Middle frontal gyrus (tissue), 1 donor: Measurements from ENCODE around the gene ZW10.
"Not testable (repeated sequence)": the region's sequence is repeated elsewhere in the genome, so short reads cannot be mapped to it uniquely, and the experiment has no call there.

ENCODE experiments used
- DNase-seq: peaks from one replicate; pipeline ENCODE4 v3.0.0-alpha.2; 2015; ENCODE audit warnings: low spot score; ENCODE audit errors: extremely low spot score

Gene ZW10

GRCh38 chr11:113763040-113763439 is 10.5 kb downstream of the ZW10 start:
- not testable (repeated sequence) for DNase-seq

- DNase-seq = no peak
Measured at GRCh38 chr11:113760241-113760640, 13.3 kb downstream of the ZW10 start.

- DNase-seq = no peak
Measured at GRCh38 chr11:113752932-113753331, 20.6 kb downstream of the ZW10 start.

GRCh38 chr11:113736323-113736722 is 37.2 kb downstream of the ZW10 start:
- DNase-seq = no peak

- DNase-seq = no peak
Measured at GRCh38 chr11:113732092-113732491, 41.4 kb downstream of the ZW10 start.

- DNase-seq = peak; percentile 45
Measured at GRCh38 chr11:113730887-113731726, 42.4 kb downstream of the ZW10 start.

- no peak for DNase-seq
Measured at GRCh38 chr11:113729456-113729855, 44.0 kb downstream of the ZW10 start.

- DNase-seq = no peak
Measured at GRCh38 chr11:113728814-113729213, 44.7 kb downstream of the ZW10 start.

GRCh38 chr11:113725913-113726312 is 47.6 kb downstream of the ZW10 start:
- no peak for DNase-seq

- DNase-seq = no peak
Measured at GRCh38 chr11:113725407-113725806, 48.1 kb downstream of the ZW10 start.

GRCh38 chr11:113724778-113725177 is 48.7 kb downstream of the ZW10 start:
- no peak for DNase-seq

- no peak for DNase-seq
Measured at GRCh38 chr11:113723787-113724186, 49.7 kb downstream of the ZW10 start.

- DNase-seq = no peak
Measured at GRCh38 chr11:113722934-113723333, 50.6 kb downstream of the ZW10 start.

GRCh38 chr11:113722221-113722620 is 51.3 kb downstream of the ZW10 start:
- DNase-seq = no peak

GRCh38 chr11:113721462-113722066 is 51.9 kb downstream of the ZW10 start:
- DNase-seq = no peak

GRCh38 chr11:113720478-113720877 is 53.0 kb downstream of the ZW10 start:
- DNase-seq = not testable (repeated sequence)

GRCh38 chr11:113715882-113716625 is 57.4 kb downstream of the ZW10 start:
- DNase-seq = peak; percentile 27

- DNase-seq = no peak
Measured at GRCh38 chr11:113715273-113715672, 58.2 kb downstream of the ZW10 start.

GRCh38 chr11:113710989-113711388 is 62.5 kb downstream of the ZW10 start:
- DNase-seq = no peak

GRCh38 chr11:113705871-113706655 is 67.4 kb downstream of the ZW10 start, which contains the start of gene TMPRSS5:
Gene TMPRSS5, minus strand, starts transcription at chr11:113706308. Its CDS starts 84 bp downstream, at chr11:113706224.
- peak; percentile 62 for DNase-seq

- not testable (repeated sequence) for DNase-seq
Measured at GRCh38 chr11:113703551-113703950, 69.9 kb downstream of the ZW10 start.
